ENCODE data around the gene RAB1B. TPM values are rescaled to one million over a fixed set of nuclear protein-coding genes. Genes with fewer than 3 reads are reported as not detected.
A peak's percentile ranks its signal among the peaks of the same experiment; 100 is the strongest.
"Not testable (repeated sequence)": the region's sequence is repeated elsewhere in the genome, so short reads cannot be mapped to it uniquely, and the experiment has no call there.

Gene RAB1B
- total RNA-seq, 1 donor = 75.3 TPM

- Histone ChIP-seq H4K20me1 (ENCODE audit: insufficient read depth, low read length) (peaks cover 3% of the 10 kb centered on the region), H3K4me2 (ENCODE audit: insufficient read depth, low read length) (no peak overlapping the region)
Measured at GRCh38 chr11:66309475-66309874, 41.0 kb downstream of the RAB1B start.

GRCh38 chr11:66310324-66310723 is 41.9 kb downstream of the RAB1B start:
- H3K36me3 ChIP-seq (ENCODE audit: insufficient read depth, low read length) = no peaks in the 10 kb centered on the region
- H2AFZ ChIP-seq (ENCODE audit: low read length) = no peak overlapping the region
- H3K4me2 ChIP-seq (ENCODE audit: insufficient read depth, low read length) = no peak overlapping the region
- TF ChIP-seq, protein P1, sequence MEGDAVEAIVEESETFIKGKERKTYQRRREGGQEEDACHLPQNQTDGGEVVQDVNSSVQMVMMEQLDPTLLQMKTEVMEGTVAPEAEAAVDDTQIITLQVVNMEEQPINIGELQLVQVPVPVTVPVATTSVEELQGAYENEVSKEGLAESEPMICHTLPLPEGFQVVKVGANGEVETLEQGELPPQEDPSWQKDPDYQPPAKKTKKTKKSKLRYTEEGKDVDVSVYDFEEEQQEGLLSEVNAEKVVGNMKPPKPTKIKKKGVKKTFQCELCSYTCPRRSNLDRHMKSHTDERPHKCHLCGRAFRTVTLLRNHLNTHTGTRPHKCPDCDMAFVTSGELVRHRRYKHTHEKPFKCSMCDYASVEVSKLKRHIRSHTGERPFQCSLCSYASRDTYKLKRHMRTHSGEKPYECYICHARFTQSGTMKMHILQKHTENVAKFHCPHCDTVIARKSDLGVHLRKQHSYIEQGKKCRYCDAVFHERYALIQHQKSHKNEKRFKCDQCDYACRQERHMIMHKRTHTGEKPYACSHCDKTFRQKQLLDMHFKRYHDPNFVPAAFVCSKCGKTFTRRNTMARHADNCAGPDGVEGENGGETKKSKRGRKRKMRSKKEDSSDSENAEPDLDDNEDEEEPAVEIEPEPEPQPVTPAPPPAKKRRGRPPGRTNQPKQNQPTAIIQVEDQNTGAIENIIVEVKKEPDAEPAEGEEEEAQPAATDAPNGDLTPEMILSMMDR (IDR thresholded peaks at IDR 0.05; ENCODE audit: extremely low read depth, low read depth, low read length) = no peak
- H3K27ac ChIP-seq (ENCODE audit: low read depth, low read length) = no peak overlapping the region
- H3K9me3 ChIP-seq (ENCODE audit: low read depth, low read length) = no peaks in the 10 kb centered on the region
- H3K27me3 ChIP-seq (ENCODE audit: insufficient read depth, low read length) = peaks cover 1% of the 10 kb centered on the region
- peak; percentile 29 for DNase-seq (ENCODE audit: insufficient read length, low spot score, missing footprints)
- no peak overlapping the region for H3K4me3 ChIP-seq (ENCODE audit: insufficient read depth, low read length)
- H4K20me1 ChIP-seq (ENCODE audit: insufficient read depth, low read length) = peaks cover 11% of the 10 kb centered on the region
- H3K79me2 ChIP-seq (ENCODE audit: insufficient read depth, low read length) = peaks cover 19% of the 10 kb centered on the region
- peaks cover 22% of the 10 kb centered on the region for H3K4me1 ChIP-seq (ENCODE audit: insufficient read depth, low read length)

More at GRCh38 chr11:66309475-66309874, 41.0 kb downstream of the RAB1B start:
- H3K4me1 ChIP-seq (ENCODE audit: insufficient read depth, low read length) = peaks cover 14% of the 10 kb centered on the region
- no peaks in the 10 kb centered on the region for H3K9me3 ChIP-seq (ENCODE audit: low read depth, low read length)
- TF ChIP-seq, protein P1 (IDR thresholded peaks at IDR 0.05; ENCODE audit: extremely low read depth, low read depth, low read length) = no peak
- peaks cover 10% of the 10 kb centered on the region for H3K79me2 ChIP-seq (ENCODE audit: insufficient read depth, low read length)
- H3K4me3 ChIP-seq (ENCODE audit: insufficient read depth, low read length) = no peak overlapping the region
- no peak for DNase-seq (ENCODE audit: insufficient read length, low spot score, missing footprints)
- no peak overlapping the region for H3K27ac ChIP-seq (ENCODE audit: low read depth, low read length)
- H3K27me3 ChIP-seq (ENCODE audit: insufficient read depth, low read length) = peaks cover 3% of the 10 kb centered on the region
- H2AFZ ChIP-seq (ENCODE audit: low read length) = no peak overlapping the region
- H3K36me3 ChIP-seq (ENCODE audit: insufficient read depth, low read length) = no peaks in the 10 kb centered on the region

- not testable (repeated sequence) for H3K9me3 ChIP-seq (ENCODE audit: low read depth, low read length); H3K4me2 ChIP-seq (ENCODE audit: insufficient read depth, low read length); H3K4me3 ChIP-seq (ENCODE audit: insufficient read depth, low read length); H3K27me3 ChIP-seq (ENCODE audit: insufficient read depth, low read length); H2AFZ ChIP-seq (ENCODE audit: low read length); H3K27ac ChIP-seq (ENCODE audit: low read depth, low read length); H3K36me3 ChIP-seq (ENCODE audit: insufficient read depth, low read length)
- Histone ChIP-seq H3K79me2 (ENCODE audit: insufficient read depth, low read length) (peaks cover 25% of the 10 kb centered on the region), H4K20me1 (ENCODE audit: insufficient read depth, low read length) (peaks cover 17% of the 10 kb centered on the region), H3K4me1 (ENCODE audit: insufficient read depth, low read length) (peaks cover 28% of the 10 kb centered on the region)
- DNase-seq (ENCODE audit: insufficient read length, low spot score, missing footprints) = peak; percentile 65
Measured at GRCh38 chr11:66310803-66311440, 42.5 kb downstream of the RAB1B start.

DNA sequence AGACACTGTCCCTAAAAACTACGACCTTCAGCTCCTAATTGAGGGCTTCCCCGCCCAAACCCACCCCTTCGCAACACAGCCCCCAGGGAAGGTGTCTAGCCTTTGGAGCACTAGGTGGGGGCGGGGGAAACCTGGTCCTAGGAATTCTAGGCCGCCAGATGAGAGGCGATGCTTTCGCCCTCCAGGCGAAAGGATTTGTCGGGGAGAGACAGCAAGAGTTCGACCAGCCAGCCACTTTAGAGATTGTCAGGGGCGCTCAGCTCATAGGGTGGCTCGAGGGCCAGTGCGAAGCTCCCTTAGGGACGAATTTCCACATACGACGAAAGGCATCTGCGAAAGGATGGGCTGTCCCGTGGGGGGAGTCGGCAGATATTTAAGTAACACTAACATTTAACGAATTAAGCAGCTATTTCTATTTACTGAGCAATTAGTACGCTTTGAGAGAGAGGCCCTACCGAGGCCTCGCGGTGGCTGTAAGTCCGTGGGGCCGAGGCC is 43.1 kb downstream of the RAB1B start:
- peak overlapping the region; percentile 98 for H2AFZ ChIP-seq (ENCODE audit: low read length)
- no peaks in the 10 kb centered on the region for H3K36me3 ChIP-seq (ENCODE audit: insufficient read depth, low read length)

More for the DNA sequence above, 43.1 kb downstream of the RAB1B start:
- H3K27ac ChIP-seq (ENCODE audit: low read depth, low read length) = peak overlapping the region; percentile 83
- H4K20me1 ChIP-seq (ENCODE audit: insufficient read depth, low read length) = peaks cover 23% of the 10 kb centered on the region
- no peaks in the 10 kb centered on the region for H3K27me3 ChIP-seq (ENCODE audit: insufficient read depth, low read length)
- DNase-seq (ENCODE audit: insufficient read length, low spot score, missing footprints) = no peak
- TF ChIP-seq, protein P1 (IDR thresholded peaks at IDR 0.05; ENCODE audit: extremely low read depth, low read depth, low read length) = peak; percentile 90
- peak overlapping the region; percentile 98 for H3K4me2 ChIP-seq (ENCODE audit: insufficient read depth, low read length)
- H3K4me3 ChIP-seq (ENCODE audit: insufficient read depth, low read length) = peak overlapping the region; percentile 80
- peaks cover 30% of the 10 kb centered on the region for H3K79me2 ChIP-seq (ENCODE audit: insufficient read depth, low read length)
- H3K4me1 ChIP-seq (ENCODE audit: insufficient read depth, low read length) = peaks cover 34% of the 10 kb centered on the region
- H3K9me3 ChIP-seq (ENCODE audit: low read depth, low read length) = no peaks in the 10 kb centered on the region
